Activated T-cell treated with anti-CD3 and anti-CD28 coated beads for 1 hour (primary cell): ENCODE results near the gene TMEM97.
"Not testable (repeated sequence)": the region's sequence is repeated elsewhere in the genome, so short reads cannot be mapped to it uniquely, and the experiment has no call there.

ENCODE experiments used
- DNase-seq: peaks from one replicate; pipeline ENCODE4 v3.0.0-alpha.2; 2020; ENCODE audit warnings: low read depth

TMEM97 gene

GRCh38 chr17:28318759-28319597, at the start of gene TMEM97:
TMEM97 (plus strand) TSS chr17:28319200; CDS start chr17:28319240, 40 bp downstream.
- DNase-seq = peak; percentile 91

GRCh38 chr17:28270055-28270454, 48.9 kb upstream of the TMEM97 start:
- no peak for DNase-seq

GRCh38 chr17:28270926-28271325, 48.1 kb upstream of the TMEM97 start:
- DNase-seq = no peak

- no peak for DNase-seq
These were observed 47.6 kb upstream of the TMEM97 start for GRCh38 chr17:28271431-28271830.

GRCh38 chr17:28272166-28272565, 46.8 kb upstream of the TMEM97 start:
- no peak for DNase-seq

GRCh38 chr17:28273341-28273740, 45.7 kb upstream of the TMEM97 start:
- DNase-seq = not testable (repeated sequence)

GRCh38 chr17:28274591-28275265, 44.3 kb upstream of the TMEM97 start:
- DNase-seq = no peak

- no peak for DNase-seq
These were observed 43.0 kb upstream of the TMEM97 start for GRCh38 chr17:28276011-28276410.

- DNase-seq = no peak
These were observed 39.6 kb upstream of the TMEM97 start for GRCh38 chr17:28279411-28279810.

GRCh38 chr17:28280826-28281225, 38.2 kb upstream of the TMEM97 start:
- no peak for DNase-seq

- DNase-seq = no peak
These were observed 36.4 kb upstream of the TMEM97 start for GRCh38 chr17:28282596-28282995.

GRCh38 chr17:28285965-28286364, 33.0 kb upstream of the TMEM97 start:
- no peak for DNase-seq

- no peak for DNase-seq
These were observed 28.3 kb upstream of the TMEM97 start for GRCh38 chr17:28290703-28291102.

GRCh38 chr17:28291780-28292330, 27.1 kb upstream of the TMEM97 start:
- DNase-seq = no peak

GRCh38 chr17:28292878-28293277, 26.1 kb upstream of the TMEM97 start:
- DNase-seq = not testable (repeated sequence)

GRCh38 chr17:28293994-28294393, 25.0 kb upstream of the TMEM97 start:
- DNase-seq = no peak

GRCh38 chr17:28295677-28296578, 23.1 kb upstream of the TMEM97 start:
- DNase-seq = no peak

GRCh38 chr17:28298449-28298848, 20.6 kb upstream of the TMEM97 start:
- no peak for DNase-seq

GRCh38 chr17:28306954-28307401, 12.0 kb upstream of the TMEM97 start:
- DNase-seq = no peak

GRCh38 chr17:28313841-28314240, 5.2 kb upstream of the TMEM97 start:
- no peak for DNase-seq

- no peak for DNase-seq
These were observed 2.9 kb upstream of the TMEM97 start for GRCh38 chr17:28315846-28316705.
